Spleen (tissue), 7 donors: ENCODE data around the gene ATP1A4.

Experiments used
- POLR2A ChIP-seq, 3 donors: fragments of 450-650 bp; IDR thresholded peaks; one replicate each; pipeline ENCODE4 v1.5.1; 2017; ENCODE audit warnings: antibody characterized with exemption in 3 of 3, mild to moderate bottlenecking in 1 of 3
- POLR2AphosphoS5 ChIP-seq, 3 donors: sonication (generic); formaldehyde crosslinking; IDR thresholded peaks; one replicate each; pipeline ENCODE4 v1.5.1; 2017; ENCODE audit warnings: antibody characterized with exemption in 3 of 3
- TF ChIP-seq, protein P1 (sequence below), 11 experiments: fragments of 200-600 bp in 7 of 11; fragments of 450-650 bp in 4 of 11; sonication (generic) in 4 of 11; IDR thresholded peaks in 8 of 11; conservative IDR thresholded peaks in 3 of 11; 1 replicate in 7 of 11; 2 replicates in 4 of 11; pipeline versions ENCODE4 v1.4.0 to v1.8.0; 2016 to 2021; ENCODE audit warnings: antibody characterized with exemption in 11 of 11, inconsistent platforms in 4 of 11, mild to moderate bottlenecking in 1 of 11
- donor health status: DM: no; HTN: no; CAD: no; lungs with moderate emphysema.
- donor health status: DM: no; HTN: no; CAD: no.
- donor health status: DM: no; HTN: no; CAD: no.

DNA sequence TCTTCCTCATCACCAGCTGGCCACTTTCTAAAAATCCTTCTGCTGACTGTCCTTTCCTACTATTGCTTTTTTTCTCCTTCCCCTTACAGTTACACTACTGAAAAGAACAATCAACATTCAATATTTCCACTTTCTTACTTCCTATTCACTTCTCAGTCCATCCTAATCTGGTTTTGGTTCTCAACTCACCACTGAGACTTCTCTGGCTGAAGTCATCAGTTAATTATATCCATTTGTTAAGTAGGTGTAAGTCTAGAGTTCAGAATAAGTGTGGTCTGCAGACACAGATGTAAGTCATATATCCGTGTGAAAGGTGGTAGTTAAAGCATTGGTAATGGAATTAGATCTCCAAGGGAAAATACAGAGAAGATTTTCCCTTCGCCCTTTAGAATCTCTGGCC is 75.2 kb downstream of the ATP1A4 start:
- TF ChIP-seq POLR2A (IDR thresholded peaks at IDR 0.05): no peak
- TF ChIP-seq, protein P1, sequence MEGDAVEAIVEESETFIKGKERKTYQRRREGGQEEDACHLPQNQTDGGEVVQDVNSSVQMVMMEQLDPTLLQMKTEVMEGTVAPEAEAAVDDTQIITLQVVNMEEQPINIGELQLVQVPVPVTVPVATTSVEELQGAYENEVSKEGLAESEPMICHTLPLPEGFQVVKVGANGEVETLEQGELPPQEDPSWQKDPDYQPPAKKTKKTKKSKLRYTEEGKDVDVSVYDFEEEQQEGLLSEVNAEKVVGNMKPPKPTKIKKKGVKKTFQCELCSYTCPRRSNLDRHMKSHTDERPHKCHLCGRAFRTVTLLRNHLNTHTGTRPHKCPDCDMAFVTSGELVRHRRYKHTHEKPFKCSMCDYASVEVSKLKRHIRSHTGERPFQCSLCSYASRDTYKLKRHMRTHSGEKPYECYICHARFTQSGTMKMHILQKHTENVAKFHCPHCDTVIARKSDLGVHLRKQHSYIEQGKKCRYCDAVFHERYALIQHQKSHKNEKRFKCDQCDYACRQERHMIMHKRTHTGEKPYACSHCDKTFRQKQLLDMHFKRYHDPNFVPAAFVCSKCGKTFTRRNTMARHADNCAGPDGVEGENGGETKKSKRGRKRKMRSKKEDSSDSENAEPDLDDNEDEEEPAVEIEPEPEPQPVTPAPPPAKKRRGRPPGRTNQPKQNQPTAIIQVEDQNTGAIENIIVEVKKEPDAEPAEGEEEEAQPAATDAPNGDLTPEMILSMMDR (IDR thresholded peaks at IDR 0.05 in 8 of 11, conservative IDR thresholded peaks at IDR 0.05 in 3 of 11): no peak
- TF ChIP-seq POLR2AphosphoS5 (IDR thresholded peaks at IDR 0.05): no peak
